HepG2 (cell line): Measurements from ENCODE around the gene PRR15L. TPM values are rescaled to one million over a fixed set of nuclear protein-coding genes. Genes with fewer than 3 reads are reported as not detected.

ENCODE experiments used
- ATAC-seq: fragments of 200-7000 bp; cut with Tn5 transposase; 3 replicates; pipeline ENCODE4 v1.9.1; 2020; ENCODE audit warnings: mild to moderate bottlenecking, moderate library complexity
- BruUV-seq: library from RNA; stranded (reverse); fragments of 400-500 nt; replicated peaks from 2 replicates; lab custom pipeline; 2021; lab: Mats Ljungman, UMichigan
- CTCF ChIA-PET: fragments of 300-600 bp; formaldehyde crosslinking; extraction: SDS; loops from one replicate; lab custom pipeline; 2021; ENCODE audit warnings: low total read pairs, inconsistent platforms, low intra/inter-chr PET ratio; lab: Yijun Ruan, JAX
- POLR2A ChIA-PET: fragments of 350-600 bp; sonication (Branson Sonifier 250); formaldehyde crosslinking; loops from one replicate; lab custom pipeline; 2020; ENCODE audit warnings: antibody characterized with exemption, inconsistent platforms; lab: Yijun Ruan, JAX
- DNase-seq: peaks from one replicate; pipeline ENCODE4 v3.0.0-alpha.2; 2015; ENCODE audit warnings: low spot score
- FAIRE-seq: peaks from 3 replicates; lab custom pipeline; 2011; peaks lifted over from hg19 to GRCh38; lab: Jason Lieb, UNC
- H2AFZ ChIP-seq: one replicate; pipeline ENCODE4 v1.6.1; 2011; ENCODE audit warnings: low read length, inconsistent platforms
- H3K27ac ChIP-seq: fragments of 300-600 bp; 3 replicates; pipeline ENCODE4 v1.8.0; 2011; ENCODE audit warnings: mixed run types, mild to moderate bottlenecking, mixed read lengths, low read length, inconsistent platforms; ENCODE audit not compliant: insufficient read depth; ENCODE audit errors: extremely low read length
- H3K27me3 ChIP-seq, 2 experiments: fragments of 200-600 bp in 1 of 2; 2 replicates in 1 of 2; 3 replicates in 1 of 2; pipeline versions ENCODE4 v1.6.0 to v1.8.0; 2011; ENCODE audit warnings: low read length in 2 of 2, mild to moderate bottlenecking in 2 of 2, moderate library complexity in 2 of 2, inconsistent platforms in 1 of 2; ENCODE audit not compliant: insufficient read depth in 2 of 2, control insufficient read depth in 1 of 2
- H3K36me3 ChIP-seq, 2 experiments: fragments of 200-600 bp in 1 of 2; replicated peaks in 1 of 2; 2 replicates in 1 of 2; 3 replicates in 1 of 2; pipeline versions ENCODE4 v1.5.1 to v1.8.0; 2011; ENCODE audit warnings: low read length in 2 of 2, inconsistent platforms in 1 of 2; ENCODE audit not compliant: insufficient read depth in 2 of 2, control insufficient read depth in 1 of 2
- H3K4me1 ChIP-seq: 2 replicates; pipeline ENCODE4 v1.5.1; 2012; ENCODE audit warnings: low read length, inconsistent platforms; ENCODE audit not compliant: insufficient read depth
- H3K4me2 ChIP-seq: 2 replicates; pipeline ENCODE4 v1.6.0; 2011; ENCODE audit warnings: low read depth, low read length, inconsistent platforms
- H3K4me3 ChIP-seq, 3 experiments: fragments of 200-600 bp in 1 of 3; sonication (generic), shearing (Covaris generic) in 1 of 3; replicated peaks in 1 of 3; 2 replicates each; pipeline ENCODE4 v1.5.1; 2011 to 2016; ENCODE audit warnings: low read length in 3 of 3, inconsistent platforms in 2 of 3, low read depth in 2 of 3, mild to moderate bottlenecking in 2 of 3, control low read depth in 1 of 3, mixed read lengths in 1 of 3; ENCODE audit not compliant: insufficient read depth in 1 of 3
- H3K79me2 ChIP-seq: one replicate; pipeline ENCODE4 v1.6.1; 2011; ENCODE audit warnings: low read length, inconsistent platforms; ENCODE audit not compliant: insufficient read depth
- H3K9ac ChIP-seq: 2 replicates; pipeline ENCODE4 v1.6.0; 2011; ENCODE audit warnings: mild to moderate bottlenecking, low read depth, low read length, inconsistent platforms; ENCODE audit not compliant: insufficient read depth
- H3K9me3 ChIP-seq: 2 replicates; pipeline ENCODE4 v1.5.1; 2012; ENCODE audit warnings: mild to moderate bottlenecking, low read length
- H4K20me1 ChIP-seq: 2 replicates; pipeline ENCODE4 v1.6.0; 2011; ENCODE audit warnings: inconsistent platforms, mild to moderate bottlenecking, low read length, moderate library complexity; ENCODE audit not compliant: insufficient read depth
- NR1H2 ChIP-seq: sonication (generic); formaldehyde crosslinking; IDR thresholded peaks from 2 replicates; pipeline ENCODE4 v1.8.1; 2022; ENCODE audit warnings: low read depth, missing genetic modification reagents, borderline replicate concordance
- REPIN1 ChIP-seq: sonication (generic); formaldehyde crosslinking; IDR thresholded peaks from 2 replicates; pipeline ENCODE4 v1.8.0; 2022; ENCODE audit warnings: missing genetic modification reagents, low read depth, mild to moderate bottlenecking, borderline replicate concordance
- ZNF468 ChIP-seq: sonication (generic); formaldehyde crosslinking; IDR thresholded peaks from 2 replicates; pipeline ENCODE4 v1.8.0; 2022; ENCODE audit warnings: mild to moderate bottlenecking, moderate library complexity, missing genetic modification reagents
- WGBS: methylation state at CpG from one replicate; pipeline ENCODE4 v1.1.6; 2017; ENCODE audit warnings: low lambda C conversion rate; 5-methylcytosine and 5-hydroxymethylcytosine counted together
- in situ Hi-C: cut with HindIII; loops from 2 replicates; pipeline ENCODE4 v1.10.0; 2017; ENCODE audit warnings: low pct_unique_long_range_greater_than_20kb; ENCODE audit not compliant: extremely low pct_ligation_motif_present
- intact Hi-C: fragments of 100-400 bp; cut with micrococcal nuclease; formaldehyde crosslinking; loops from one replicate; pipeline ENCODE4 v1.10.0; 2022; ENCODE audit not compliant: unreplicated experiment
- polyA plus RNA-seq, 8 experiments: library from polyadenylated mRNA; depleted of rRNA in 3 of 8; stranded (reverse) in 7 of 8; unstranded in 1 of 8; fragments of >200 nt; fragmentation: Illumina TruSeq in 4 of 8; extraction: Trizol in 4 of 8; gene quantifications; 2 replicates each; pipeline versions ENCODE4 v1.2.1 to v1.2.3, GENCODE V29; 2011 to 2016; ENCODE audit warnings: low read depth in 4 of 8, missing spikeins in 1 of 8, mixed read lengths in 1 of 8; ENCODE audit not compliant: insufficient read depth in 1 of 8
- total RNA-seq, 5 experiments: library from RNA; depleted of rRNA; stranded (reverse); fragments of >200 nt; fragmentation: Illumina TruSeq; extraction: Trizol; gene quantifications; 2 replicates each; pipeline ENCODE4 v1.2.3, GENCODE V29; 2016; ENCODE audit warnings: low read depth in 1 of 5
- TF ChIP-seq, protein P1 (sequence below): sonication (generic); formaldehyde crosslinking; IDR thresholded peaks from 2 replicates; pipeline ENCODE4 v1.8.0; 2022; ENCODE audit warnings: missing genetic modification reagents, low read depth, mild to moderate bottlenecking, borderline replicate concordance

Gene PRR15L
- total and polyA plus RNA-seq, 2 of the 13 experiments (the other 11 are each of a cell fraction or from before 2014, with no cell fraction given), result 0.44 to 2.0 TPM

DNA sequence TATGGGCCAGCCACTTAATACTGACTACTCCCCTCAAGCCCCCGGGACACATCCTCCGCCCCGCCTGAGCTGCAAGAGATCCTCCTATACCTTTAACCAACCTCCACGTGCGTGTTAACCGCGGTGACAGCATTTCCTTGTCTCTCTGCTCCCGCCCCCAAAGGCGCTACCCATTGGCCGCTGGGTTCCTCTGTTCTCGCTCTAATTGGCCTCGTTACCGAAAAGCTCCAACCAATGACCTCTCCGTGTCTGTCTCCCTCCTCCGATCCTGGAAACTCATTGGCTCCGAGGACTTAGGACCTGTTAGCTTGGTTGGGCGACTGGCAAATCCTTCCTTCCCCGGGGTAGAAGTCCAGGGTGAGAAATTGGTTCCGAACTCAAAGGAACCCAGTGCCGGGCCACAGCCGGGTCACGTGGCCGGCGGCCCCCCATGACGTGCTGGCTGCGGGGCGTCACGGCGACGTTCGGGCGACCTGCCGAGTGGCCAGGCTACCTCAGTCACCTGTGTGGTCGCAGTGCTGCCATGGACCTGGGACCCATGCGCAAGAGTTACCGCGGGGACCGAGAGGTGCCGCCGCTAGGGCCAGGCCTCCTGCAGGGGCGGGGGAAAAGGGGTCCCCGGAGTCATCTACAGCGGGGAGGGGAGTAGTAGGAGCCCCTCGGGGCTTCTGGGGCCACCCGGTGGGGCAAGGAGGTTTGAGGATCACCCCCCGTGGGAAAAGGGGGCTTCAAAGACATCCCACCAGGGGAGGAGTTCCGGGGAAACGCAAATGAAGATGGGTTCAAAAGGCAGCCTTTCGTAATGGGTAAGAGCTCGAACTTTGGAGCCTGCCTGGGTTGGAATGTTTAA lies 16.2 kb downstream of the PRR15L start, which contains the start of gene PNPO (continued):
- TF ChIP-seq REPIN1 (CRISPR knock-in tag), result peak; percentile 88
- TF ChIP-seq, all 625 proteins: peak for 439

DNA sequence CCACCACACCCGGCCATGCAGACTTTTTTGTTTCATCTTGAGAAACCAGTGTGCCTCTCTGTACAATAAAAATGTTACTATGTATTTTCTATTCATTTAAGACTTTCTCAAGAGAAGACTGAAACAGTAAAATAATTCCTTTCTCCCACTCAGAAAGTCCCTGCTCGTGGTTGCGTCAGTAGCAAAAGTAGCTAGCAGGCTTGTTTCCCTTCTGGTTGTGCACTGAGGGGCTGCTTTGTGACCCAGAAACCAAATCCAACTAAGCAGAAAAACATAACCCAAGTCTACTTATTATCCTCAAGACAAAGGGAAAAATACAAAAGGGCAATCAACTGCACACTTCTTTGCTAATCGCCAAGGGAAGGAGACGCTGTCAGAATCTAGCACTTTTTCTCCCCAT lies 19.7 kb downstream of the PRR15L start:
- intact Hi-C loops (no loop called here), in situ Hi-C loops (no loop called here)
- CTCF ChIA-PET, result no interaction called here
- H4K20me1 ChIP-seq, result no peaks in the 10 kb centered on the region
- no peaks in the 10 kb centered on the region for H3K9me3 ChIP-seq
- H3K36me3 ChIP-seq, result no peaks in the 10 kb centered on the region
- peaks cover 14% of the 10 kb centered on the region for H3K79me2 ChIP-seq
- H3K4me1 ChIP-seq, result peaks cover 65% of the 10 kb centered on the region
- H3K27ac ChIP-seq, result no peak overlapping the region
- POLR2A ChIA-PET, result interaction anchor here (1.5 kb wide), 1 partner anchor 11 kb away, joined by 3 read pairs; no protein-coding TSS in a partner anchor
- no peak for ATAC-seq
- WGBS, result over 99% methylated on average over 5 of the region's 5 CpGs
- no peaks in the 10 kb centered on the region for H3K27me3 ChIP-seq
- H3K9ac ChIP-seq, result no peak overlapping the region
- no peak for TF ChIP-seq ZNF468 (CRISPR knock-in tag)
- TF ChIP-seq, protein P1, sequence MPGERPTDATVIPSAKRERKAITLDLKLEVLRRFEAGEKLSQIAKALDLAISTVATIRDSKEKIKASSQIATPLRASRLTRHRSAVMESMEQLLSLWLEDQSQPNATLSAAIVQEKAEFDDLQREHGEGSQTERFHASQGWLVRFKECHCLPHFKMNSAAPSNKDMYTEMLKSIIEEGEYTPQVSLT (CRISPR knock-in tag), result no peak
- no peak for TF ChIP-seq NR1H2 (CRISPR knock-in tag)
- no peak overlapping the region for H3K4me3 ChIP-seq
- no peak overlapping the region for H3K4me2 ChIP-seq
- no TSS peak for BruUV-seq
- DNase-seq, result no peak
- H2AFZ ChIP-seq, result no peak overlapping the region
- FAIRE-seq, result no peak
